H1 (cell line): ENCODE data around the gene AGXT2. TPM values are rescaled to one million over a fixed set of nuclear protein-coding genes. Genes with fewer than 3 reads are reported as not detected.

Experiments
- CTCF ChIA-PET: fragments of 300-600 bp; sonication (Branson Sonifier 250); formaldehyde crosslinking; loops from one replicate; lab custom pipeline; 2021; ENCODE audit not compliant: partially characterized antibody; lab: Charles Lee
- POLR2A ChIA-PET: fragments of 300-600 bp; sonication (Branson Sonifier 250); formaldehyde crosslinking; loops from one replicate; lab custom pipeline; 2021; ENCODE audit warnings: inconsistent platforms; ENCODE audit not compliant: partially characterized antibody; lab: Charles Lee
- DNase-seq, 2 experiments: peaks; one replicate each; pipeline versions ENCODE4 v3.0.0 to v3.0.0-alpha.2; 2010 to 2022; ENCODE audit warnings: low spot score in 2 of 2, low read depth in 1 of 2, mixed read lengths in 1 of 2
- FAIRE-seq: peaks from 2 replicates; lab custom pipeline; 2011; peaks lifted over from hg19 to GRCh38; lab: Jason Lieb, UNC
- H2AFZ ChIP-seq: 2 replicates; pipeline ENCODE4 v1.8.1; 2012; ENCODE audit warnings: low read length, inconsistent platforms
- H2AK5ac ChIP-seq: 2 replicates; pipeline ENCODE4 v1.6.1; 2013; ENCODE audit warnings: low read depth, low read length
- H2BK120ac ChIP-seq: replicated peaks from 2 replicates; pipeline ENCODE3; 2013; ENCODE audit warnings: low read depth, low read length, inconsistent platforms
- H2BK12ac ChIP-seq: 2 replicates; pipeline ENCODE4 v1.6.1; 2013; ENCODE audit warnings: low read depth, low read length
- H2BK15ac ChIP-seq: 2 replicates; pipeline ENCODE4 v1.6.1; 2013; ENCODE audit warnings: low read length
- H2BK20ac ChIP-seq: 2 replicates; pipeline ENCODE4 v1.6.1; 2013; ENCODE audit warnings: low read length
- H2BK5ac ChIP-seq: 2 replicates; pipeline ENCODE4 v1.6.1; 2013; ENCODE audit warnings: low read depth, low read length
- H3K14ac ChIP-seq: 2 replicates; pipeline ENCODE4 v1.6.1; 2013; ENCODE audit warnings: inconsistent platforms; ENCODE audit not compliant: insufficient read length
- H3K18ac ChIP-seq: 2 replicates; pipeline ENCODE4 v1.6.1; 2013; ENCODE audit warnings: low read length; ENCODE audit errors: extremely low read depth
- H3K23ac ChIP-seq: 2 replicates; pipeline ENCODE4 v1.6.1; 2013; ENCODE audit warnings: inconsistent platforms; ENCODE audit not compliant: insufficient read length
- H3K23me2 ChIP-seq: 2 replicates; pipeline ENCODE4 v1.6.1; 2013; ENCODE audit warnings: low read depth, low read length
- H3K27ac ChIP-seq: 2 replicates; pipeline ENCODE4 v1.6.1; 2011; ENCODE audit warnings: low read depth, low read length, inconsistent platforms
- H3K27me3 ChIP-seq, 4 experiments: replicated peaks in 1 of 4; 1 replicate in 1 of 4; 2 replicates in 3 of 4; pipeline versions ENCODE4 v1.6.1 to v1.8.1; 2011 to 2013; ENCODE audit warnings: low read length in 3 of 4, mild to moderate bottlenecking in 3 of 4, inconsistent platforms in 2 of 4, mixed read lengths in 2 of 4, moderate library complexity in 1 of 4; ENCODE audit not compliant: control insufficient read depth in 3 of 4, insufficient read depth in 3 of 4; ENCODE audit errors: extremely low read depth in 1 of 4
- H3K36me3 ChIP-seq, 4 experiments: 2 replicates each; pipeline versions ENCODE4 v1.6.1 to v1.8.1; 2011 to 2013; ENCODE audit warnings: mild to moderate bottlenecking in 4 of 4, low read length in 3 of 4, moderate library complexity in 2 of 4, control low read depth in 1 of 4, inconsistent platforms in 1 of 4; ENCODE audit not compliant: insufficient read depth in 4 of 4, control insufficient read depth in 2 of 4
- H3K4ac ChIP-seq: replicated peaks from 2 replicates; pipeline ENCODE3; 2013; ENCODE audit warnings: low read length, low read depth, mixed read lengths, inconsistent platforms; ENCODE audit not compliant: insufficient read length
- H3K4me1 ChIP-seq, 4 experiments: replicated peaks in 1 of 4; 1 replicate in 1 of 4; 2 replicates in 3 of 4; pipeline versions ENCODE4 v1.6.1 to v1.8.1; 2011 to 2013; ENCODE audit warnings: low read length in 3 of 4, inconsistent platforms in 2 of 4, mixed read lengths in 1 of 4; ENCODE audit not compliant: insufficient read depth in 4 of 4, control insufficient read depth in 3 of 4
- H3K4me2 ChIP-seq, 2 experiments: 2 replicates each; pipeline versions ENCODE4 v1.6.1 to v1.8.1; 2011 to 2013; ENCODE audit warnings: low read depth in 2 of 2, low read length in 2 of 2, control low read depth in 1 of 2, inconsistent platforms in 1 of 2, mild to moderate bottlenecking in 1 of 2; ENCODE audit not compliant: insufficient read depth in 1 of 2
- H3K4me3 ChIP-seq, 4 experiments: fragments of 200-600, 300-600 bp in 1 of 4; sonication (generic), shearing (Covaris generic), sonication (Bioruptor Twin) in 1 of 4; 2 replicates each; pipeline versions ENCODE4 v1.5.1 to v1.8.1; 2011 to 2016; ENCODE audit warnings: low read length in 4 of 4, low read depth in 3 of 4, control low read depth in 2 of 4, inconsistent platforms in 2 of 4, mild to moderate bottlenecking in 2 of 4, mixed read lengths in 1 of 4, moderate library complexity in 1 of 4; ENCODE audit not compliant: insufficient read depth in 2 of 4; ENCODE audit errors: extremely low read depth in 1 of 4
- H3K56ac ChIP-seq: replicated peaks from 2 replicates; pipeline ENCODE3; 2013; ENCODE audit warnings: low read depth, mild to moderate bottlenecking, mixed read lengths, low read length, inconsistent platforms; ENCODE audit not compliant: insufficient read length
- H3K79me1 ChIP-seq: 2 replicates; pipeline ENCODE4 v1.6.1; 2013; ENCODE audit warnings: low read depth, low read length, control low read depth
- H3K79me2 ChIP-seq, 2 experiments: 2 replicates each; pipeline versions ENCODE4 v1.6.1 to v1.8.1; 2012 to 2013; ENCODE audit warnings: low read length in 2 of 2, mild to moderate bottlenecking in 2 of 2, inconsistent platforms in 1 of 2; ENCODE audit not compliant: insufficient read depth in 2 of 2, control insufficient read depth in 1 of 2
- H3K9ac ChIP-seq, 4 experiments: replicated peaks in 1 of 4; 1 replicate in 1 of 4; 2 replicates in 3 of 4; pipeline versions ENCODE4 v1.6.1 to v1.8.1; 2011 to 2013; ENCODE audit warnings: low read depth in 3 of 4, low read length in 3 of 4, control low read depth in 2 of 4, mild to moderate bottlenecking in 2 of 4, moderate library complexity in 2 of 4, inconsistent platforms in 1 of 4; ENCODE audit errors: extremely low read depth in 1 of 4
- H3K9me3 ChIP-seq, 2 experiments: 2 replicates each; pipeline versions ENCODE4 v1.6.1 to v1.8.1; 2012 to 2013; ENCODE audit warnings: mild to moderate bottlenecking in 2 of 2, moderate library complexity in 2 of 2, control low read depth in 1 of 2, inconsistent platforms in 1 of 2, low read depth in 1 of 2, low read length in 1 of 2, mixed read lengths in 1 of 2; ENCODE audit not compliant: insufficient read depth in 2 of 2
- H4K20me1 ChIP-seq, 2 experiments: replicated peaks in 1 of 2; 2 replicates each; pipeline versions ENCODE3 to v1.8.1; 2011 to 2013; ENCODE audit warnings: inconsistent platforms in 2 of 2, low read length in 2 of 2, mild to moderate bottlenecking in 1 of 2; ENCODE audit not compliant: insufficient read depth in 2 of 2, control insufficient read depth in 1 of 2
- H4K5ac ChIP-seq: 2 replicates; pipeline ENCODE4 v1.6.1; 2013; ENCODE audit warnings: low read length, low read depth, mixed read lengths, inconsistent platforms; ENCODE audit not compliant: insufficient read length
- H4K8ac ChIP-seq: 2 replicates; pipeline ENCODE4 v1.8.0; 2013; ENCODE audit warnings: mild to moderate bottlenecking, moderate library complexity, low read length, inconsistent platforms; ENCODE audit not compliant: insufficient read depth; ENCODE audit errors: extremely low read depth
- H4K91ac ChIP-seq: replicated peaks from 2 replicates; pipeline ENCODE3; 2013; ENCODE audit warnings: low read length, mixed read lengths, inconsistent platforms; ENCODE audit not compliant: insufficient read length
- ATF2 ChIP-seq: IDR thresholded peaks from 2 replicates; pipeline ENCODE4 v1.6.1; 2012; ENCODE audit warnings: low read length, inconsistent platforms
- BCL11A ChIP-seq, 2 experiments: IDR thresholded peaks; one replicate each; pipeline ENCODE4 v1.6.1; 2011; ENCODE audit warnings: low read depth in 2 of 2, low read length in 2 of 2, mild to moderate bottlenecking in 2 of 2
- BRCA1 ChIP-seq: IDR thresholded peaks from 2 replicates; pipeline ENCODE4 v1.6.1; 2012; ENCODE audit warnings: low read depth, low read length, improper control_type of control experiment
- CEBPB ChIP-seq: IDR thresholded peaks from 2 replicates; pipeline ENCODE4 v1.6.1; 2012; ENCODE audit warnings: low read depth, low read length
- EP300 ChIP-seq, 2 experiments: IDR thresholded peaks; 1 replicate in 1 of 2; 2 replicates in 1 of 2; pipeline ENCODE4 v1.6.1; 2011 to 2012; ENCODE audit warnings: low read depth in 2 of 2, low read length in 2 of 2, mild to moderate bottlenecking in 2 of 2, borderline replicate concordance in 1 of 2, inconsistent platforms in 1 of 2, moderate library complexity in 1 of 2
- KDM4A ChIP-seq: IDR thresholded peaks from one replicate; pipeline ENCODE4 v1.7.1; 2012; ENCODE audit warnings: low read depth, mild to moderate bottlenecking, moderate library complexity, low read length, inconsistent platforms; ENCODE audit not compliant: severe bottlenecking
- NRF1 ChIP-seq: IDR thresholded peaks from 2 replicates; pipeline ENCODE4 v1.6.1; 2011; ENCODE audit warnings: mild to moderate bottlenecking, low read depth, low read length, improper control_type of control experiment
- POLR2AphosphoS5 ChIP-seq: IDR thresholded peaks from 2 replicates; pipeline ENCODE4 v1.6.1; 2011; ENCODE audit warnings: low read depth, low read length
- RXRA ChIP-seq: IDR thresholded peaks from 2 replicates; pipeline ENCODE4 v1.6.1; 2011; ENCODE audit warnings: low read depth, mild to moderate bottlenecking, low read length, moderate library complexity; ENCODE audit not compliant: insufficient read depth
- SRF ChIP-seq: IDR thresholded peaks from 2 replicates; pipeline ENCODE4 v1.6.1; 2011; ENCODE audit warnings: mild to moderate bottlenecking, low read depth, low read length, moderate library complexity
- TCF12 ChIP-seq: IDR thresholded peaks from 2 replicates; pipeline ENCODE4 v1.6.1; 2011; ENCODE audit warnings: low read depth, mild to moderate bottlenecking, low read length
- ZNF274 ChIP-seq: IDR thresholded peaks from 2 replicates; pipeline ENCODE4 v1.7.0; 2012; ENCODE audit warnings: low read length, borderline replicate concordance; ENCODE audit errors: extremely low read depth
- whole genome bisulfite sequencing, 2 experiments: shearing (Covaris generic) in 1 of 2; methylation state at CpG; one replicate each; pipeline versions ENCODE4 v1.1.6 to v1.1.7; 2013 to 2015; ENCODE audit warnings: low lambda C conversion rate in 2 of 2, mixed read lengths in 2 of 2, inconsistent platforms in 1 of 2, low coverage in 1 of 2, missing lambda C conversion rate in 1 of 2; ENCODE audit not compliant: insufficient replicate concordance in 2 of 2, insufficient coverage in 1 of 2, insufficient read length in 1 of 2; ENCODE audit errors: extremely low coverage in 1 of 2, missing lambda C conversion rate in 1 of 2; 5-methylcytosine and 5-hydroxymethylcytosine counted together
- polyA plus RNA-seq, 7 experiments: library from polyadenylated mRNA; depleted of rRNA in 3 of 7; stranded (reverse) in 5 of 7; unstranded in 2 of 7; fragments of >200 nt in 5 of 7; fragments of 200-250 nt in 2 of 7; gene quantifications; 1 replicate in 5 of 7; 2 replicates in 1 of 7; 4 replicates in 1 of 7; pipeline versions ENCODE4 v1.2.1 to v1.2.3, GENCODE V29; 2011 to 2013; ENCODE audit warnings: missing spikeins in 2 of 7, mixed read lengths in 2 of 7
- total RNA-seq: library from RNA; stranded (reverse); fragmentation: NEBNext Ultra II Directional; extraction: Animal tissue kit (Norgen Biotek cat#: 25700); gene quantifications from 2 replicates; pipeline ENCODE4 v1.2.1, GENCODE V29; 2021

The AGXT2 gene
- total and polyA plus RNA-seq, 2 of the 8 experiments (the other 6 are each of a cell fraction or from before 2014, with no cell fraction given) = not detected

GRCh38 chr5:35026941-35027340 lies 20.8 kb downstream of the AGXT2 start:
- Histone ChIP-seq H3K4me1 (peaks cover 0 to 3% (median 0%) of the 10 kb centered on the region in 4 experiments; a peak in 1 of 7 replicates), H3K4ac (no peak overlapping the region), H3K9ac (no peak overlapping the region), H2BK12ac (no peak overlapping the region), H3K27ac (no peak overlapping the region), H4K91ac (no peak overlapping the region), H3K79me2 (no peaks in the 10 kb centered on the region), H2AK5ac (no peak overlapping the region), H3K4me2 (no peak overlapping the region), H3K79me1 (no peaks in the 10 kb centered on the region), H3K56ac (no peak overlapping the region), H3K4me3 (no peak overlapping the region), H2BK15ac (no peak overlapping the region), H2AFZ (no peak overlapping the region), H2BK5ac (no peak overlapping the region), H3K23ac (no peak overlapping the region), H3K9me3 (no peaks in the 10 kb centered on the region), H4K20me1 (no peaks in the 10 kb centered on the region), H3K18ac (no peak overlapping the region), H3K14ac (no peak overlapping the region), H3K27me3 (no peaks in the 10 kb centered on the region), H4K8ac (no peak overlapping the region), H4K5ac (no peak overlapping the region), H2BK20ac (no peak overlapping the region), H3K23me2 (no peaks in the 10 kb centered on the region), H3K36me3 (no peaks in the 10 kb centered on the region), H2BK120ac (no peak overlapping the region)
- no peak for DNase-seq
- ChIA-PET CTCF (interaction anchor here (0.7 to 2.4 kb wide), 2 partner anchors 8 to 69 kb away, joined by 3 to 6 read pairs; no protein-coding TSS in a partner anchor), POLR2A (no interaction called here)
- TF ChIP-seq KDM4A = no peak
- TF ChIP-seq CEBPB = no peak
- no peak for TF ChIP-seq TCF12
- no peak for TF ChIP-seq SRF
- TF ChIP-seq RXRA = no peak
- no peak for TF ChIP-seq NRF1
- TF ChIP-seq ZNF274 = no peak
- TF ChIP-seq POLR2AphosphoS5 = no peak
- no peak for TF ChIP-seq BCL11A (IDR thresholded peaks at IDR 0.05; ENCODE audit: low read depth in 2 of 2, low read length in 2 of 2)
- no peak for TF ChIP-seq BRCA1
- TF ChIP-seq EP300 (IDR thresholded peaks at IDR 0.05; ENCODE audit: borderline replicate concordance in 1 of 2, low read depth in 2 of 2, low read length in 2 of 2) = no peak
- no peak for TF ChIP-seq ATF2
- FAIRE-seq = no peak
- WGBS, 2 experiments = 89% methylated on average over 5 of the region's 5 CpGs; no CpG with 5 or more reads in 1 of the 2 experiments
